K562 (cell line): Measurements from ENCODE around the gene AZU1. TPM values are rescaled to one million over a fixed set of nuclear protein-coding genes. Genes with fewer than 3 reads are reported as not detected.

Experiments used
- ATAC-seq: fragments of 200-7000 bp; cut with Tn5 transposase; 3 replicates; pipeline ENCODE4 v1.9.1; 2020; ENCODE audit warnings: moderate library complexity
- BruUV-seq: library from RNA; stranded (reverse); fragments of 400-500 nt; replicated peaks from 2 replicates; lab custom pipeline; 2021; lab: Mats Ljungman, UMichigan
- CTCF ChIA-PET: fragments of 300-600 bp; formaldehyde crosslinking; extraction: SDS; loops from one replicate; lab custom pipeline; 2021; ENCODE audit warnings: low intra/inter-chr PET ratio; lab: Yijun Ruan, JAX
- POLR2A ChIA-PET: fragments of 300-600, 350-650 bp; sonication (Branson Sonifier 250); formaldehyde crosslinking; extraction: SDS; loops from one replicate; lab custom pipeline; 2021; ENCODE audit warnings: antibody characterized with exemption, inconsistent platforms; lab: Yijun Ruan, JAX
- DNase-seq, 4 experiments: peaks; one replicate each; pipeline versions ENCODE4 v3.0.0 to v3.0.0-alpha.2; 2011 to 2018; ENCODE audit warnings: low spot score in 3 of 4, mixed read lengths in 3 of 4; ENCODE audit errors: extremely low read depth in 1 of 4
- FAIRE-seq: peaks from 2 replicates; lab custom pipeline; 2011; peaks lifted over from hg19 to GRCh38; lab: Jason Lieb, UNC
- H2AFZ ChIP-seq: 2 replicates; pipeline ENCODE4 v1.6.0; 2011; ENCODE audit warnings: low read depth, low read length, control low read depth, inconsistent platforms
- H3K27ac ChIP-seq: fragments of 200-600 bp; 3 replicates; pipeline ENCODE4 v1.8.0; 2011; ENCODE audit warnings: low read depth, mild to moderate bottlenecking, control low read depth, inconsistent platforms, low read length, moderate library complexity, mixed read lengths; ENCODE audit errors: extremely low read depth
- H3K27me3 ChIP-seq, 2 experiments: fragments of 300-600 bp in 1 of 2; 2 replicates in 1 of 2; 3 replicates in 1 of 2; pipeline versions ENCODE4 v1.6.0 to v1.8.0; 2011; ENCODE audit warnings: inconsistent platforms in 2 of 2, low read length in 2 of 2, mild to moderate bottlenecking in 1 of 2, mixed read lengths in 1 of 2, moderate library complexity in 1 of 2; ENCODE audit not compliant: control insufficient read depth in 2 of 2, insufficient read depth in 2 of 2
- H3K36me3 ChIP-seq: fragments of 300-600 bp; 3 replicates; pipeline ENCODE4 v1.8.0; 2011; ENCODE audit warnings: mild to moderate bottlenecking, low read length, inconsistent platforms; ENCODE audit not compliant: control insufficient read depth, insufficient read depth
- H3K4me1 ChIP-seq, 2 experiments: fragments of 200-600 bp in 1 of 2; replicated peaks in 1 of 2; 2 replicates in 1 of 2; 3 replicates in 1 of 2; pipeline versions ENCODE4 v1.5.1 to v1.8.0; 2011; ENCODE audit warnings: inconsistent platforms in 2 of 2, low read length in 2 of 2, mild to moderate bottlenecking in 1 of 2, mixed read lengths in 1 of 2, moderate library complexity in 1 of 2; ENCODE audit not compliant: control insufficient read depth in 2 of 2, insufficient read depth in 2 of 2
- H3K4me2 ChIP-seq: 2 replicates; pipeline ENCODE4 v1.6.1; 2011; ENCODE audit warnings: low read length, control low read depth, inconsistent platforms, mixed read lengths; ENCODE audit not compliant: insufficient read depth
- H3K4me3 ChIP-seq: fragments of 200-600 bp; sonication (generic), shearing (Covaris generic); 2 replicates; pipeline ENCODE4 v1.5.1; 2016; ENCODE audit warnings: control low read depth, inconsistent platforms
- H3K79me2 ChIP-seq: fragments of 200-600 bp; 3 replicates; pipeline ENCODE4 v1.8.0; 2011; ENCODE audit warnings: low read length, inconsistent platforms; ENCODE audit not compliant: control insufficient read depth, insufficient read depth
- H3K9ac ChIP-seq, 2 experiments: 2 replicates each; pipeline versions ENCODE4 v1.6.0 to v1.6.1; 2011; ENCODE audit warnings: low read depth in 2 of 2, low read length in 2 of 2, control low read depth in 1 of 2, inconsistent platforms in 1 of 2, mild to moderate bottlenecking in 1 of 2, mixed read lengths in 1 of 2; ENCODE audit not compliant: insufficient read depth in 1 of 2
- H3K9me1 ChIP-seq: one replicate; pipeline ENCODE4 v1.6.0; 2011; ENCODE audit warnings: inconsistent platforms, mild to moderate bottlenecking, low read length, moderate library complexity; ENCODE audit not compliant: control insufficient read depth, insufficient read depth
- H3K9me3 ChIP-seq: replicated peaks from 2 replicates; pipeline ENCODE4 v1.5.1; 2011; ENCODE audit warnings: low read depth, low read length, inconsistent platforms; ENCODE audit not compliant: control insufficient read depth, insufficient read depth
- H4K20me1 ChIP-seq: replicated peaks from 2 replicates; pipeline ENCODE4 v1.6.1; 2011; ENCODE audit warnings: low read length, inconsistent platforms, mixed read lengths; ENCODE audit not compliant: control insufficient read depth, insufficient read depth
- EGR1 ChIP-seq: fragments of 450-650 bp; conservative IDR thresholded peaks from 2 replicates; pipeline ENCODE4 v1.6.1; 2017; ENCODE audit warnings: mild to moderate bottlenecking
- HNRNPL ChIP-seq: fragments of 200-400 bp; formaldehyde crosslinking; IDR thresholded peaks from 2 replicates; pipeline ENCODE4 v1.6.1; 2017; ENCODE audit warnings: low read depth, mild to moderate bottlenecking, low read length
- SPI1 ChIP-seq: IDR thresholded peaks from 2 replicates; pipeline ENCODE4 v1.6.1; 2011; ENCODE audit warnings: low read depth, low read length, control low read depth, borderline replicate concordance
- ZKSCAN1 ChIP-seq: fragments of 150-350 bp; IDR thresholded peaks from 2 replicates; pipeline ENCODE4 v1.6.1; 2016; ENCODE audit warnings: low read depth, low read length
- ZNF277 ChIP-seq: fragments of 250-450 bp; sonication (Bioruptor Pico); IDR thresholded peaks from 2 replicates; pipeline ENCODE4 v1.8.0; 2022; ENCODE audit warnings: inconsistent platforms, mild to moderate bottlenecking, moderate library complexity, borderline replicate concordance
- WGBS: fragments of 100-300 bp; shearing (Covaris generic); methylation state at CpG from one replicate; pipeline ENCODE4 v1.1.6; 2016; ENCODE audit warnings: low coverage, mixed read lengths; ENCODE audit not compliant: insufficient coverage; ENCODE audit errors: missing lambda C conversion rate; 5-methylcytosine and 5-hydroxymethylcytosine counted together
- in situ Hi-C: fragments of 300-500 bp; cut with MboI; formaldehyde crosslinking; loops from 4 replicates; pipeline ENCODE4 v1.15.0; 2018; ENCODE audit warnings: inconsistent platforms, mixed read lengths
- intact Hi-C: fragments of 100-400 bp; cut with micrococcal nuclease; formaldehyde crosslinking; loops from 2 replicates; pipeline ENCODE4 v1.14.2; 2022
- polyA plus RNA-seq, 8 experiments: library from polyadenylated mRNA; depleted of rRNA in 4 of 8; stranded (reverse) in 5 of 8; unstranded in 3 of 8; fragments of >200 nt; fragmentation: Nextera tagmentation in 2 of 8; fragmentation: Illumina TruSeq in 1 of 8; extraction: Ambion mirVana in 2 of 8; extraction: Trizol in 1 of 8; gene quantifications; 2 replicates each; pipeline versions ENCODE4 v1.2.1 to v1.2.3, GENCODE V29; 2011 to 2014; ENCODE audit warnings: inconsistent platforms in 1 of 8, missing spikeins in 1 of 8
- total RNA-seq, 7 experiments: library from RNA; depleted of rRNA in 6 of 7; stranded (reverse); fragments of >200 nt in 6 of 7; fragmentation: Illumina TruSeq in 2 of 7; extraction: Trizol in 2 of 7; gene quantifications; 2 replicates each; pipeline versions ENCODE4 v1.2.1 to v1.2.3, GENCODE V29; 2011 to 2021; ENCODE audit warnings: low replicate concordance in 1 of 7

Gene AZU1
- total and polyA plus RNA-seq, 9 of the 15 experiments (the other 6 are each of a cell fraction or from before 2014, with no cell fraction given): 0.29 to 1.9 (median 0.59) TPM; not detected in 3

- Histone ChIP-seq H3K9me1 (no peaks in the 10 kb centered on the region), H3K4me2 (no peak within 1 kb of the TSS), H3K79me2 (no peaks in the 10 kb centered on the region), H3K9me3 (no peaks in the 10 kb centered on the region), H3K4me1 (peaks cover 5 to 45% of the 10 kb centered on the region in 2 experiments), H2AFZ (no peak within 1 kb of the TSS), H3K27ac (no peak within 1 kb of the TSS), H3K9ac (peak within 1 kb of the TSS in 1 of 2 experiments; percentile 52; a peak in 2 of 4 replicates), H3K36me3 (no peaks in the 10 kb centered on the region), H4K20me1 (no peaks in the 10 kb centered on the region), H3K4me3 (no peak within 1 kb of the TSS), H3K27me3 (no peaks in the 10 kb centered on the region)
- WGBS: 63% methylated on average over 21 of the region's 24 CpGs
- ATAC-seq: no peak
- no peak for FAIRE-seq
- intact Hi-C loops: no loop called here
- no peak for TF ChIP-seq ZKSCAN1
- 0 out of 2 replicates have a peak, but pooled peaks have one; percentile 14 for TF ChIP-seq HNRNPL
- TF ChIP-seq ZNF277 (CRISPR knock-in tag): no peak
- TF ChIP-seq SPI1: peak; percentile 78
- 0 out of 2 replicates have a peak, but pooled peaks have one; percentile 6 for TF ChIP-seq EGR1
- no TSS peak for BruUV-seq
- POLR2A ChIA-PET: interaction anchor here (0.6 to 0.8 kb wide), 3 partner anchors 14 to 52 kb away, joined by 3 to 4 read pairs (median 3); no protein-coding TSS in a partner anchor
- in situ Hi-C loops: no loop called here
- CTCF ChIA-PET: no interaction called here
- no peak for DNase-seq
Measured at GRCh38 chr19:840519-841206, 13.0 kb downstream of the AZU1 start, which contains the start of gene PRTN3. Gene PRTN3, plus strand, starts transcription at chr19:840999. Its CDS starts 10 bp downstream, at chr19:841009.
